WTC11 (cell line): ENCODE results near the gene RCBTB2. TPM values are rescaled to one million over a fixed set of nuclear protein-coding genes. Genes with fewer than 3 reads are reported as not detected.

Experiments used
- ATAC-seq: fragments of 200-7000 bp; cut with Tn5 transposase; 2 replicates; pipeline ENCODE4 v1.10.0; 2021; ENCODE audit warnings: mild to moderate bottlenecking, moderate library complexity
- CTCF ChIA-PET: fragments of 300-600 bp; sonication (Branson Sonifier 250); formaldehyde crosslinking; loops from one replicate; lab custom pipeline; 2021; ENCODE audit warnings: antibody characterized with exemption; lab: Charles Lee
- POLR2A ChIA-PET: fragments of 350-600 bp; sonication (Branson Sonifier 250); formaldehyde crosslinking; loops from one replicate; lab custom pipeline; 2021; ENCODE audit warnings: antibody characterized with exemption; lab: Charles Lee
- DNase-seq: peaks from one replicate; pipeline ENCODE4 v3.0.0; 2021; ENCODE audit warnings: low spot score
- H3K27ac Mint-ChIP-seq: 2 replicates; pipeline ENCODE4 v1.8.0; 2021; ENCODE audit warnings: mixed read lengths
- H3K27me3 Mint-ChIP-seq: 2 replicates; pipeline ENCODE4 v1.8.0; 2021; ENCODE audit warnings: low read depth, mild to moderate bottlenecking, moderate library complexity, mixed read lengths
- H3K36me3 Mint-ChIP-seq: 2 replicates; pipeline ENCODE4 v1.8.0; 2021; ENCODE audit warnings: mixed read lengths
- H3K4me1 Mint-ChIP-seq: 2 replicates; pipeline ENCODE4 v1.8.0; 2022; ENCODE audit warnings: mixed read lengths
- H3K4me3 Mint-ChIP-seq: 2 replicates; pipeline ENCODE4 v1.8.0; 2021; ENCODE audit warnings: mild to moderate bottlenecking, moderate library complexity, mixed read lengths
- H3K9me3 Mint-ChIP-seq: 2 replicates; pipeline ENCODE4 v1.8.0; 2021; ENCODE audit warnings: mixed read lengths
- ARID4B ChIP-seq: sonication (generic); formaldehyde crosslinking; IDR thresholded peaks from 2 replicates; pipeline ENCODE4 v1.8.0; 2023; ENCODE audit warnings: missing genetic modification reagents, mild to moderate bottlenecking, borderline replicate concordance
- ATF1 ChIP-seq: sonication (generic); formaldehyde crosslinking; IDR thresholded peaks from 2 replicates; pipeline ENCODE4 v1.8.1; 2023; ENCODE audit warnings: mild to moderate bottlenecking, moderate library complexity, missing genetic modification reagents
- CREM ChIP-seq: sonication (generic); formaldehyde crosslinking; IDR thresholded peaks from 2 replicates; pipeline ENCODE4 v1.8.1; 2022; ENCODE audit warnings: mild to moderate bottlenecking, missing genetic modification reagents, moderate library complexity
- E2F5 ChIP-seq: sonication (generic); formaldehyde crosslinking; IDR thresholded peaks from 2 replicates; pipeline ENCODE4 v1.8.1; 2022; ENCODE audit warnings: mild to moderate bottlenecking, moderate library complexity, missing genetic modification reagents
- ERG ChIP-seq: fragments of 250-450 bp; sonication (Bioruptor Pico); IDR thresholded peaks from 2 replicates; pipeline ENCODE4 v1.8.0; 2021; ENCODE audit warnings: mild to moderate bottlenecking
- FOXJ3 ChIP-seq: sonication (generic); formaldehyde crosslinking; IDR thresholded peaks from 2 replicates; pipeline ENCODE4 v1.9.0; 2021; ENCODE audit warnings: missing genetic modification reagents, mild to moderate bottlenecking, borderline replicate concordance
- FOXP1 ChIP-seq: sonication (generic); formaldehyde crosslinking; IDR thresholded peaks from 2 replicates; pipeline ENCODE4 v1.8.0; 2022; ENCODE audit warnings: missing genetic modification reagents, mild to moderate bottlenecking, moderate library complexity, borderline replicate concordance
- GABPB1 ChIP-seq: sonication (generic); formaldehyde crosslinking; IDR thresholded peaks from 2 replicates; pipeline ENCODE4 v1.8.1; 2023; ENCODE audit warnings: mild to moderate bottlenecking, missing genetic modification reagents
- HMGA2 ChIP-seq: fragments of 250-450 bp; sonication (Bioruptor Pico); IDR thresholded peaks from 2 replicates; pipeline ENCODE4 v1.4.0; 2021; ENCODE audit warnings: mild to moderate bottlenecking, moderate library complexity
- MAX ChIP-seq: sonication (generic); formaldehyde crosslinking; IDR thresholded peaks from 2 replicates; pipeline ENCODE4 v1.8.0; 2022; ENCODE audit warnings: mild to moderate bottlenecking, missing genetic modification reagents
- MXD4 ChIP-seq: fragments of 250-450 bp; sonication (Bioruptor Pico); IDR thresholded peaks from 2 replicates; pipeline ENCODE4 v1.8.0; 2021; ENCODE audit warnings: mild to moderate bottlenecking, moderate library complexity, borderline replicate concordance
- NFATC4 ChIP-seq: fragments of 250-450 bp; sonication (Bioruptor Pico); IDR thresholded peaks from 2 replicates; pipeline ENCODE4 v1.9.0; 2021; ENCODE audit warnings: mild to moderate bottlenecking
- NR3C1 ChIP-seq: sonication (generic); formaldehyde crosslinking; conservative IDR thresholded peaks from 2 replicates; pipeline ENCODE4 v1.8.1; 2023; ENCODE audit warnings: low read depth, mild to moderate bottlenecking, missing genetic modification reagents
- PREB ChIP-seq: sonication (generic); formaldehyde crosslinking; IDR thresholded peaks from 2 replicates; pipeline ENCODE4 v1.8.1; 2022; ENCODE audit warnings: mild to moderate bottlenecking, missing genetic modification reagents, moderate library complexity, borderline replicate concordance
- PRRX2 ChIP-seq: fragments of 250-450 bp; sonication (Bioruptor Pico); IDR thresholded peaks from 2 replicates; pipeline ENCODE4 v1.8.0; 2021; ENCODE audit warnings: mild to moderate bottlenecking
- RELA ChIP-seq: sonication (generic); formaldehyde crosslinking; IDR thresholded peaks from 2 replicates; pipeline ENCODE4 v1.8.1; 2022; ENCODE audit warnings: missing genetic modification reagents, mild to moderate bottlenecking, borderline replicate concordance
- RORB ChIP-seq: fragments of 250-450 bp; sonication (Bioruptor Pico); IDR thresholded peaks from 2 replicates; pipeline ENCODE4 v1.9.0; 2021; ENCODE audit warnings: mild to moderate bottlenecking
- SMAD3 ChIP-seq: sonication (generic); formaldehyde crosslinking; IDR thresholded peaks from 2 replicates; pipeline ENCODE4 v1.8.0; 2022; ENCODE audit warnings: missing genetic modification reagents, mild to moderate bottlenecking, borderline replicate concordance
- SMAD4 ChIP-seq: sonication (generic); formaldehyde crosslinking; IDR thresholded peaks from 2 replicates; pipeline ENCODE4 v1.8.0; 2022; ENCODE audit warnings: mild to moderate bottlenecking, missing genetic modification reagents
- TCF7 ChIP-seq: sonication (generic); formaldehyde crosslinking; IDR thresholded peaks from 2 replicates; pipeline ENCODE4 v1.8.0; 2022; ENCODE audit warnings: mild to moderate bottlenecking, low read depth, missing genetic modification reagents, moderate library complexity
- USF1 ChIP-seq: sonication (generic); formaldehyde crosslinking; IDR thresholded peaks from 2 replicates; pipeline ENCODE4 v1.8.0; 2022; ENCODE audit warnings: mild to moderate bottlenecking, missing genetic modification reagents
- ZBTB43 ChIP-seq: sonication (generic); formaldehyde crosslinking; IDR thresholded peaks from 2 replicates; pipeline ENCODE4 v1.8.1; 2023; ENCODE audit warnings: mild to moderate bottlenecking, missing genetic modification reagents
- ZNF219 ChIP-seq: sonication (generic); formaldehyde crosslinking; IDR thresholded peaks from 2 replicates; pipeline ENCODE4 v1.8.0; 2023; ENCODE audit warnings: missing genetic modification reagents, mild to moderate bottlenecking, borderline replicate concordance
- ZNF232 ChIP-seq: sonication (generic); formaldehyde crosslinking; IDR thresholded peaks from 2 replicates; pipeline ENCODE4 v1.8.0; 2022; ENCODE audit warnings: mild to moderate bottlenecking, missing genetic modification reagents
- ZNF263 ChIP-seq: sonication (generic); formaldehyde crosslinking; IDR thresholded peaks from 2 replicates; pipeline ENCODE4 v1.8.1; 2022; ENCODE audit warnings: low read depth, mild to moderate bottlenecking, moderate library complexity, missing genetic modification reagents
- ZNF317 ChIP-seq: sonication (generic); formaldehyde crosslinking; IDR thresholded peaks from 2 replicates; pipeline ENCODE4 v1.8.1; 2023; ENCODE audit warnings: low read depth, mild to moderate bottlenecking, moderate library complexity, missing genetic modification reagents, borderline replicate concordance
- total RNA-seq: library from RNA; stranded (reverse); gene quantifications from 3 replicates; pipeline ENCODE4 v1.2.3, GENCODE V29; 2021

The RCBTB2 gene
- total RNA-seq, 1 experiment from 2014 or later = 6.6 TPM

GRCh38 chr13:48476215-48476614 is 56.7 kb downstream of the RCBTB2 start:
- Mint-ChIP-seq H3K36me3 (peaks cover 4% of the 10 kb centered on the region), H3K27me3 (no peaks in the 10 kb centered on the region), H3K9me3 (no peaks in the 10 kb centered on the region; the same call in 1 of the 2 replicates), H3K4me3 (no peak overlapping the region), H3K27ac (no peak overlapping the region), H3K4me1 (no peaks in the 10 kb centered on the region)
- POLR2A ChIA-PET = no interaction called here
- no peak for TF ChIP-seq ZNF219 (CRISPR knock-in tag)
- TF ChIP-seq CREM (CRISPR knock-in tag) = no peak
- no peak for TF ChIP-seq NR3C1 (CRISPR knock-in tag)
- TF ChIP-seq E2F5 (CRISPR knock-in tag) = no peak
- no peak for TF ChIP-seq FOXP1 (CRISPR knock-in tag)
- no peak for TF ChIP-seq RELA (CRISPR knock-in tag)
- no peak for TF ChIP-seq ATF1 (CRISPR knock-in tag)
- no peak for TF ChIP-seq NFATC4 (CRISPR knock-in tag)
- no peak for TF ChIP-seq ZNF232 (CRISPR knock-in tag)
- no peak for TF ChIP-seq ZNF317 (CRISPR knock-in tag)
- no peak for TF ChIP-seq ERG (CRISPR knock-in tag)
- no peak for TF ChIP-seq ZNF263 (CRISPR knock-in tag)
- no peak for TF ChIP-seq SMAD3 (CRISPR knock-in tag)
- no peak for TF ChIP-seq HMGA2 (CRISPR knock-in tag)
- TF ChIP-seq FOXJ3 (CRISPR knock-in tag) = no peak
- TF ChIP-seq ARID4B = no peak
- no peak for TF ChIP-seq MXD4
- no peak for TF ChIP-seq TCF7 (CRISPR knock-in tag)
- TF ChIP-seq PRRX2 = no peak
- TF ChIP-seq PREB (CRISPR knock-in tag) = no peak
- DNase-seq = no peak
- CTCF ChIA-PET = no interaction called here
- no peak for ATAC-seq

- H3K4me1 Mint-ChIP-seq = no peaks in the 10 kb centered on the region
- CTCF ChIA-PET = no interaction called here
- no peak for DNase-seq
- no peak overlapping the region for H3K27ac Mint-ChIP-seq
- no peak overlapping the region for H3K4me3 Mint-ChIP-seq
- no peaks in the 10 kb centered on the region for H3K27me3 Mint-ChIP-seq
- peaks cover 4% of the 10 kb centered on the region for H3K36me3 Mint-ChIP-seq
- no peaks in the 10 kb centered on the region; the same call in 1 of the 2 replicates for H3K9me3 Mint-ChIP-seq
- POLR2A ChIA-PET = no interaction called here
- ATAC-seq = peak; percentile 82
- TF ChIP-seq ERG (CRISPR knock-in tag) = no peak
- TF ChIP-seq USF1 = no peak
- no peak for TF ChIP-seq NR3C1 (CRISPR knock-in tag)
- TF ChIP-seq ZBTB43 (CRISPR knock-in tag) = no peak
- TF ChIP-seq ZNF219 (CRISPR knock-in tag) = no peak
- TF ChIP-seq GABPB1 (CRISPR knock-in tag) = no peak
- TF ChIP-seq MAX (CRISPR knock-in tag) = no peak
- no peak for TF ChIP-seq RORB (CRISPR knock-in tag)
- no peak for TF ChIP-seq SMAD4 (CRISPR knock-in tag)
Observed at GRCh38 chr13:48475230-48475629, 57.6 kb downstream of the RCBTB2 start.
